ENCODE results near the gene QSER1. TPM values are rescaled to one million over a fixed set of nuclear protein-coding genes. Genes with fewer than 3 reads are reported as not detected.

The QSER1 gene
- total RNA-seq, 1 donor from 2014 or later, result 21.6 TPM

DNA sequence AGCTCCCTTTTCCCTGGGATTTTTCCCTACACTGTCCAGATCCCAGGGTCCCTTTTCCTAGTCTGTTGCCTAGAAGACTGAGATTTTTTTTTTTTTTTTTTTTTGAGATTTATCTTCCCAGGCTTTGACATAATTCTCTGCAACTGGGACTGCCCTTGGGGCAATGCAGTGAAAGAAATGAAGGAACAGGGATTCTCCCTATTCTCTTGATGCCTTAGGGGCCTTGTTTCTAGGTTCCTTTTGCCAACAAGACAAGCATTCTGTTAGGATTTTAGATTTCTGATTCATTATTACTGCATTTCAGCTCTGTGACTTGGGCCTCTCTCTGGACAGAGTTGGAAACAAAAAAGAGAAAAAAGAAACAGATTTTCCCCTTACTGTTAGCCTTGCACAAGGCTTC, 47.3 kb downstream of the QSER1 start:
- DNase-seq (ENCODE audit: low read depth), result no peak
- Histone ChIP-seq H3K27me3 (ENCODE audit: control insufficient read depth, insufficient read depth, low read length) (no peaks in the 10 kb centered on the region), H3K4me3 (ENCODE audit: low read depth, low read length) (no peak overlapping the region), H3K36me3 (ENCODE audit: control insufficient read depth, insufficient read depth, low read length) (no peaks in the 10 kb centered on the region)
- TF ChIP-seq, protein P1, sequence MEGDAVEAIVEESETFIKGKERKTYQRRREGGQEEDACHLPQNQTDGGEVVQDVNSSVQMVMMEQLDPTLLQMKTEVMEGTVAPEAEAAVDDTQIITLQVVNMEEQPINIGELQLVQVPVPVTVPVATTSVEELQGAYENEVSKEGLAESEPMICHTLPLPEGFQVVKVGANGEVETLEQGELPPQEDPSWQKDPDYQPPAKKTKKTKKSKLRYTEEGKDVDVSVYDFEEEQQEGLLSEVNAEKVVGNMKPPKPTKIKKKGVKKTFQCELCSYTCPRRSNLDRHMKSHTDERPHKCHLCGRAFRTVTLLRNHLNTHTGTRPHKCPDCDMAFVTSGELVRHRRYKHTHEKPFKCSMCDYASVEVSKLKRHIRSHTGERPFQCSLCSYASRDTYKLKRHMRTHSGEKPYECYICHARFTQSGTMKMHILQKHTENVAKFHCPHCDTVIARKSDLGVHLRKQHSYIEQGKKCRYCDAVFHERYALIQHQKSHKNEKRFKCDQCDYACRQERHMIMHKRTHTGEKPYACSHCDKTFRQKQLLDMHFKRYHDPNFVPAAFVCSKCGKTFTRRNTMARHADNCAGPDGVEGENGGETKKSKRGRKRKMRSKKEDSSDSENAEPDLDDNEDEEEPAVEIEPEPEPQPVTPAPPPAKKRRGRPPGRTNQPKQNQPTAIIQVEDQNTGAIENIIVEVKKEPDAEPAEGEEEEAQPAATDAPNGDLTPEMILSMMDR (IDR thresholded peaks at IDR 0.05; ENCODE audit: insufficient read depth, low read length, poor library complexity, severe bottlenecking), result no peak

DNA sequence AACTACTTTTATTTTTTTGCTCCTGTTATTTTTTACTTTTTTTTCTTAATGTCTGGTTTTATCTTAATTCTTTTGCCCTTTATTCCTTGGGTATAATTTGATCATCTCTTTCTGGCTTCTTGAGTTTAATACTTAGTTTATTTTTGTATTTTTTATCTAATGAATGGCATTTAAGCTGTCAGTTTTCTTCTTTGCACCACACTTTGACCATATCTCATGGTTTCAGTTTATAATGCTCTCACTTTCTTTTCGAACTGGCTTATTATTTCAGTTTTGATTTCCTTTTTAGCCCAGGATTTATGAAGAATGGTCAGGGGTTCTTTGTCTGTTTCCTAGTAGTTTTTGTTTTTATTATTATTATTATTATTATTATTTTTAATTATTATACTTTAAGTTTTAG, 48.3 kb downstream of the QSER1 start:
- DNase-seq (ENCODE audit: low read depth), result no peak
- TF ChIP-seq, protein P1 (IDR thresholded peaks at IDR 0.05; ENCODE audit: insufficient read depth, low read length, poor library complexity, severe bottlenecking), result no peak
- Histone ChIP-seq H3K36me3 (ENCODE audit: control insufficient read depth, insufficient read depth, low read length) (no peaks in the 10 kb centered on the region), H3K4me3 (ENCODE audit: low read depth, low read length) (no peak overlapping the region), H3K27me3 (ENCODE audit: control insufficient read depth, insufficient read depth, low read length) (no peaks in the 10 kb centered on the region)

DNA sequence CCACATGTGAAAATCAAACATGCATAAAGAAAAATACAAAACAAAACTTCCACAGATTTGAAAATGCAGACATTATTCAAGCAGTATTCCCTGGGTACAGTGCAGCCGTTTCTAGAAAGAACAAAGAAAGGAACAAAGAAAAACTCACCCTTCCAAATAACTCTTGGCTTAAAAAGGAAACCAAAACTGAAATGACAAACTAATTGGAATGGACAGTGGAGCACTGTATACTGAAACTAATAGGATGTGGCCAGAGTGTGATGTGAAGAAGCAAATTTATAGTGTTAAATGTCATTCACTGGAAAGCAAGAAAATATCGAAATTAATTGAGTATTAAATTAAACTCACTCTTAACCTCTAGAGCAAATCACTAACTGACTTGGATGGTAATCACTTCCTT, 55.4 kb downstream of the QSER1 start:
- DNase-seq (ENCODE audit: low read depth), result no peak
- Histone ChIP-seq H3K36me3 (ENCODE audit: control insufficient read depth, insufficient read depth, low read length) (no peaks in the 10 kb centered on the region), H3K27me3 (ENCODE audit: control insufficient read depth, insufficient read depth, low read length) (no peaks in the 10 kb centered on the region), H3K4me3 (ENCODE audit: low read depth, low read length) (no peak overlapping the region)
- TF ChIP-seq, protein P1 (IDR thresholded peaks at IDR 0.05; ENCODE audit: insufficient read depth, low read length, poor library complexity, severe bottlenecking), result no peak

DNA sequence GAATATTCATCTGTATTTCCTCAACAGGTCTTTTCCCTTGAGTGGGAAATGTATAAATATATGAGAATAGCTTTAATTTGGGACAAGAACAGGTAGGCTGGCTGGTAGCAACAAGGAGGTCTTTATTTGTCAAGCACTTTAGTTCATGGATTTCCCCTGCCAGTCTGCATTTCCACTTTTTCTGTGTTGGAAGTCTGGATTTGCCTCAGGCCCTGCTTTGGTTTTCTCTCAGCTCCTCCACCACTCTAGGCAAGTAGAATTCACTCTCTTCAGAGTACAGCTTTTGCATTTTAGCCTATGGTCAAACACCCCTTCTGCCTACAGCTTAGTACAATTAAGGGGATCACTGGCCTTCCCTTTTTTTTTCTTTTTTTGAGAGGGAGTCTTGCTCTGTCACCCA, 57.1 kb downstream of the QSER1 start:
- Histone ChIP-seq H3K4me3 (ENCODE audit: low read depth, low read length) (no peak overlapping the region), H3K27me3 (ENCODE audit: control insufficient read depth, insufficient read depth, low read length) (no peaks in the 10 kb centered on the region), H3K36me3 (ENCODE audit: control insufficient read depth, insufficient read depth, low read length) (no peaks in the 10 kb centered on the region)
- TF ChIP-seq, protein P1 (IDR thresholded peaks at IDR 0.05; ENCODE audit: insufficient read depth, low read length, poor library complexity, severe bottlenecking), result no peak
- no peak for DNase-seq (ENCODE audit: low read depth)

DNA sequence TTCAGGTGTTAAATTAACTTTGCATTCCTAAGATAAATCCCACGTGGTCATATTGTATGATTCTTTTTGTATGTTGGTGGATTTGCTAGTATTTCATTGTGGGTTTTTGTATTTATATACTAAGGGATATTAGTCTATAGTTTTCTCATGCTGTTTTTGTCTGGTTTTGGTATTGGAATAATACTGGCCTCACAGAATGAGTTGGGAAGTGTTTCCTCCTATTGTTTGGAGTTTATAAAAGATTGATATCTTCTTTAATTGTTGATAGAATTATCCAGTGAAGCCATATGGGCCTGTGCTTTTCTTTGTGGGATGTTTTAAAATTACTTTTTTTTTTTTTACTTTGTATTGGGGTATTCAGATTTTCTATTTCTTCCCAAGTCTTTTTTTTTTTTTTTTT, 59.8 kb downstream of the QSER1 start:
- H3K36me3 ChIP-seq (ENCODE audit: control insufficient read depth, insufficient read depth, low read length), result no peaks in the 10 kb centered on the region
- H3K4me3 ChIP-seq (ENCODE audit: low read depth, low read length), result no peak overlapping the region
- H3K27me3 ChIP-seq (ENCODE audit: control insufficient read depth, insufficient read depth, low read length), result no peaks in the 10 kb centered on the region
- no peak for DNase-seq (ENCODE audit: low read depth)
- TF ChIP-seq, protein P1 (IDR thresholded peaks at IDR 0.05; ENCODE audit: insufficient read depth, low read length, poor library complexity, severe bottlenecking), result no peak

DNA sequence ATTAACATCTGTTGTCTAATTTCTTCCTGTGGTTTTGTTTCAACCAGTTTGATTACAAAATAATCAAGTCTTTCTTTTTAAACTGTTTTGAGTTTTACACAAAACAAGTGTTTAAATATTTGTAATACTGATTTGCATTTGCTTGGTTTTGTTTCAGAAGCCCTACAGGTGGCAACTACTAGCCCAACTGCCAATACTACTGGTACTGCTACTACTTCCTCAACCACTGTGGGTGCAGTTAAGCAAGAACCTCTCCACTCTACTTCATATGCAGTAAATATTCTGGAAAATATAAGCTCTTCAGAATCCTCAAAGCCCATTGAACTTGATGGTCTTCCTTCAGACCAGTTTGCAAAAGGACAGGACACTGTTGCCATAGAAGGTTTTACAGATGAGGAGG, 61.1 kb downstream of the QSER1 start:
- Histone ChIP-seq H3K4me3 (ENCODE audit: low read depth, low read length) (no peak overlapping the region), H3K27me3 (ENCODE audit: control insufficient read depth, insufficient read depth, low read length) (no peaks in the 10 kb centered on the region), H3K36me3 (ENCODE audit: control insufficient read depth, insufficient read depth, low read length) (no peaks in the 10 kb centered on the region)
- DNase-seq (ENCODE audit: low read depth), result no peak
- TF ChIP-seq, protein P1 (IDR thresholded peaks at IDR 0.05; ENCODE audit: insufficient read depth, low read length, poor library complexity, severe bottlenecking), result no peak

Data from kidney epithelial cell (primary cell).